ENCODE measurements around the gene KLK14.

- TF ChIP-seq CTCF (IDR thresholded peaks at IDR 0.05; ENCODE audit: poor library complexity) (no peak), EZH2 (IDR thresholded peaks at IDR 0.05; ENCODE audit: borderline replicate concordance) (no peak), EZH2phosphoT487 (IDR thresholded peaks at IDR 0.05; ENCODE audit: low read depth, severe bottlenecking, unreplicated experiment) (no peak)
Observed at GRCh38 chr19:51131780-51132680, 49.3 kb upstream of the KLK14 start.
